ENCODE results near the gene PARVG.

PARVG gene

GRCh38 chr22:44207981-44208317 lies 27.2 kb downstream of the PARVG start:
- no peak overlapping the region for H3K4me3 ChIP-seq (ENCODE audit: low read depth, low read length)
- TF ChIP-seq MAX (IDR thresholded peaks at IDR 0.05; ENCODE audit: low read depth, low read length) (no peak), POLR2A (IDR thresholded peaks at IDR 0.05; ENCODE audit: extremely low read depth, insufficient read length) (no peak), CTCF (IDR thresholded peaks at IDR 0.05; ENCODE audit: low read depth, low read length) (no peak), MYC (IDR thresholded peaks at IDR 0.05; ENCODE audit: low read depth, low read length) (no peak)
- DNase-seq (ENCODE audit: low read depth): no peak

- DNase-seq (ENCODE audit: low read depth): no peak
- TF ChIP-seq MYC (IDR thresholded peaks at IDR 0.05; ENCODE audit: low read depth, low read length) (no peak), POLR2A (IDR thresholded peaks at IDR 0.05; ENCODE audit: extremely low read depth, insufficient read length) (no peak), MAX (IDR thresholded peaks at IDR 0.05; ENCODE audit: low read depth, low read length) (no peak), CTCF (IDR thresholded peaks at IDR 0.05; ENCODE audit: low read depth, low read length) (no peak)
Observed at GRCh38 chr22:44209343-44209742, 28.6 kb downstream of the PARVG start.

GRCh38 chr22:44210722-44211121 lies 30.0 kb downstream of the PARVG start:
- no peak for DNase-seq (ENCODE audit: low read depth)
- TF ChIP-seq POLR2A (IDR thresholded peaks at IDR 0.05; ENCODE audit: extremely low read depth, insufficient read length): no peak
- TF ChIP-seq MAX (IDR thresholded peaks at IDR 0.05; ENCODE audit: low read depth, low read length): no peak
- TF ChIP-seq MYC (IDR thresholded peaks at IDR 0.05; ENCODE audit: low read depth, low read length): no peak
- TF ChIP-seq CTCF (IDR thresholded peaks at IDR 0.05; ENCODE audit: low read depth, low read length): no peak
- no peak overlapping the region for H3K4me3 ChIP-seq (ENCODE audit: low read depth, low read length)

More at GRCh38 chr22:44209343-44209742, 28.6 kb downstream of the PARVG start:
- H3K4me3 ChIP-seq (ENCODE audit: low read depth, low read length): no peak overlapping the region

GRCh38 chr22:44211256-44211945 lies 30.7 kb downstream of the PARVG start:
- DNase-seq (ENCODE audit: low read depth): no peak
- no peak for TF ChIP-seq CTCF (IDR thresholded peaks at IDR 0.05; ENCODE audit: low read depth, low read length)
- no peak overlapping the region for H3K4me3 ChIP-seq (ENCODE audit: low read depth, low read length)

GRCh38 chr22:44211946-44212930 lies 31.5 kb downstream of the PARVG start:
- no peak overlapping the region for H3K4me3 ChIP-seq (ENCODE audit: low read depth, low read length)
- DNase-seq (ENCODE audit: low read depth): no peak
- no peak for TF ChIP-seq MYC (IDR thresholded peaks at IDR 0.05; ENCODE audit: low read depth, low read length)
- TF ChIP-seq MAX (IDR thresholded peaks at IDR 0.05; ENCODE audit: low read depth, low read length): no peak
- no peak for TF ChIP-seq CTCF (IDR thresholded peaks at IDR 0.05; ENCODE audit: low read depth, low read length)
- no peak for TF ChIP-seq POLR2A (IDR thresholded peaks at IDR 0.05; ENCODE audit: extremely low read depth, insufficient read length)

Measured in NB4 (cell line).